GM18498 (cell line): ENCODE measurements around the gene ARF4.
"Not testable (repeated sequence)": the region's sequence is repeated elsewhere in the genome, so short reads cannot be mapped to it uniquely, and the experiment has no call there.

Source experiments
- ATAC-seq: cut with Tn5 transposase; IDR thresholded peaks from one replicate; pipeline ENCODE4 v1.9.1; 2021; ENCODE audit warnings: mild to moderate bottlenecking, moderate library complexity; ENCODE audit not compliant: unreplicated experiment

The ARF4 gene

GRCh38 chr3:57597127-57597923, at the start of gene ARF4:
Gene ARF4 (minus strand): TSS chr3:57597344. CDS start chr3:57597140, 204 bp downstream.
- ATAC-seq, result peak; percentile 94

DNA sequence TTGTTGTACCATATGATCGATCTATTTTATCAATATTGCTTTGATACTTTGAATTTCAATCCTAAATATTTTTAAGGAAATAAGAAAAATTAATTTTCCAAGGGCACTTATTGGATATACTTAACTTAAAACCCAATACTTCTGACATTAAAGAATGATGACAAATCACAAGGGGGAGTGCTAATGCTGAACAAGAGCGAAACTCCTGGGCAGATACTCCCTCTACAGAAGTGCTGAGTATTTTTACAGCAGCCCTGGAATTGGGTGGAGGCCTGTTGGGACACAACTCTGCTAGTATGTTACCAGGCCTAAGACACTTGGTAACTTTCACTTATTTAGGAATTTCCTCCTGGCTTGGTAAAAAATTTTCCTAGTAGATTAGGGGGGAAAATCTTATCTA, 49.6 kb upstream of the ARF4 start:
- no peak for ATAC-seq

- no peak for ATAC-seq
Measured at GRCh38 chr3:57644740-57645139, 47.6 kb upstream of the ARF4 start.

DNA sequence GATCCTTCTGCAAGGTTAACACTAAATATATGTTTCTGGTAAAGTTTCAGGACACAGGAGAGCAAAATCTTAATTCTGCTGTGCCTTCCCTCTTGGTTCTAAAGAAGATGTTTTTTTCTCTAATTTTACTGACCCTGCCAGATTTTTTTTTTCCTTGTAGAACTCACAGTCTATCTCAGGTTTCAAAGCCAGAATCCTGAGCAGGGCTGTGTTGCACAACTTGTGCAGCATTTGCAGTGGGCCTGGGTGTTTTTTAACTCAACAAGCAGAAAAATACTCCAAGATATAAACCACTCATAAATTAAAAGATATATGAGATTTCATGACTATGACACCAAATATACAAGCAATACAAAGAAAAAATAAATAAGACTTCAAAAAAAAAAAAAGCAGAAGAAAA, 40.2 kb upstream of the ARF4 start:
- ATAC-seq, result no peak

GRCh38 chr3:57634259-57634658, 37.1 kb upstream of the ARF4 start:
- ATAC-seq, result not testable (repeated sequence)

DNA sequence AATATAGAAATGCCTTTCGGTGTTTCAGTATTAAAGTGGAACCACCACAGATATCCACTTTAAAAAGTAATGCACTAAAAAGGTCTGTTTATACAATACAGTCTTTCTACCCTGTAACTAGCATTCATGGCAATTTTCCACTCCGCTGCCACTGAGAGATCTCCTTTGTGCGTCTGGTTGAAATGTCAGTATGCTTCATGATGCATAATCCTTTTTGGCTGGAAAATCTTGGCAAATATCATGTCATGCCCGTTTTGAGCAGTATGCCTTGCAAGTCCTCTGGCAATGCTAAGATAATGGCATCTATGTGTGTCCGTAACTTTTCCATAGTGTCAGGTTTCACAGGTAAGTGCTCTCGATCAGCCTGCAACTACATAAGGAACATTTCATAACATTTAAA, 30.8 kb upstream of the ARF4 start:
- ATAC-seq, result no peak

DNA sequence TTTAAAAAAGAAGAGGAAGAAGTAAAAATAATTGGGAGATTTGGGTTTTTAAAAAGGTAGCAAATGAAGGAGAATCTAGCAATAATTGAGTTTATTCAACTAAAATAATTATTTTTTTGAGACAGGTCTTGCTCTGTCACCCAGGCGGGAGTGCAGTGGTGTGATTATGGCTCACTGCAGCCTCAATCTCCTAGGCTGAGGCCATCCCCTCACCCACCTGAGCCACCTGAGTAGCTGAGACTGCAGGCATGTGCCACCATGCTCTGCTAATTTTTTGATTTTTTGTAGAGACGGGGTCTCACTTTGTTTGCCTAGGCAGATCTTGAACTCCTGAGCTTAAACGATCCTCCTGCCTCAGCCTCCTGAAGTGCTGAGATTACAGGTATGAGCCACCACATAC, 27.7 kb upstream of the ARF4 start:
- no peak for ATAC-seq

- ATAC-seq, result no peak
Measured at GRCh38 chr3:57622362-57622761, 25.2 kb upstream of the ARF4 start.

- ATAC-seq, result no peak
Measured at GRCh38 chr3:57617739-57618138, 20.6 kb upstream of the ARF4 start.

GRCh38 chr3:57616233-57616632, 19.1 kb upstream of the ARF4 start:
- no peak for ATAC-seq

DNA sequence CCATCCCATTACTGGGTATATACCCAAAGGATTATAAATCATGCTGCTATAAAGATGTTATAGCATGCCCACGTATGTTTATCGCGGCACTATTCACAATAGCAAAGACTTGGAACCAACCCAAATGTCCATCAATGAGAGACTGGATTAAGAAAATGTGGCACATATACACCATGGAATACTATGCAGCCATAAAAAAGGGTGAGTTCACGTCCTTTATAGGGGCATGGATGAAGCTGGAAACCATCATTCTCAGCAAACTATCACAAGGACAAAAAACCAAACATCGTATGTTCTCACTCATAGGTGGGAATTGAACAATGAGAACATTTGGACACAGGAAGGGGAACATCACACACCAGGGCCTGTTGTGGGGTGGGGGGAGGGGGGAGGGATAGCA, 14.7 kb upstream of the ARF4 start:
- ATAC-seq, result not testable (repeated sequence)

DNA sequence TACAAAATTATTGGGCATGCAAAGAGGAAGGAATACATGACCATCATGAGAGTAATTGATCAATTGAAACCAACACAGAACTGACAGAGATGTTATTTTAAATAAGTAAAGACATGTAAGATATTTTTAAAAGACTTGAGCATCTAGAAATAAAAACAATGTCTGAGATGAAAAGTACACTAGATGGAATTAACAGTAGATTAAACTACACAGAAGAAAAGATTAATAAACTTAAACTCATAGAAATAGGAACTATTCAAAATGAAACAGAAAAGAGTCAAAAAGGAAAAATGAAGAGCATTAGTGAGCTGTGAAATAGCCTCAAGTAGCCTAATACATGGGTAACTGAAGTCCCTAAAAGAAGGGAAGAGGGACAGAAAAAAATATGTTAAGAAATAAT, 8.5 kb upstream of the ARF4 start:
- ATAC-seq, result no peak

DNA sequence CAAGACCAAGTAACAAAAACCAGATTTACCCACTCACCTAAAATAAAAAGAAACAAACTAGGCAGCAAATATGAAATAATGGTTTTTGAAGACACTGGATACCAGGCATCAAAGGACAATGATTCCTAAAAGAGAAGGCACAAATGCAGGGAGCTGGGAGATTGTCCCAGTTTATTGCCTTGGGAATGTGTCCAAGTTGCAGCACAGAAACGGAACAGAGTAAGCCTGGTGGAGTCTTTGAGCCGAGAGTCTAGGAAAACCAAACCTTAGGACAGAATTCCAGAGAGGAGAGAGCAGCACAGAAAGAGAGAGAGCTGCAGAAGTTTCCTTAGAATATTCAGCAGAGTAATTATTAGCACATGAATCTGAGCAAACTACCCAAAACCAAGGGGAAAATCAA, 7.8 kb upstream of the ARF4 start:
- ATAC-seq, result no peak

- no peak for ATAC-seq
Measured at GRCh38 chr3:57600195-57600594, 3.1 kb upstream of the ARF4 start.

GRCh38 chr3:57598765-57599360, 1.7 kb upstream of the ARF4 start:
- ATAC-seq, result no peak

DNA sequence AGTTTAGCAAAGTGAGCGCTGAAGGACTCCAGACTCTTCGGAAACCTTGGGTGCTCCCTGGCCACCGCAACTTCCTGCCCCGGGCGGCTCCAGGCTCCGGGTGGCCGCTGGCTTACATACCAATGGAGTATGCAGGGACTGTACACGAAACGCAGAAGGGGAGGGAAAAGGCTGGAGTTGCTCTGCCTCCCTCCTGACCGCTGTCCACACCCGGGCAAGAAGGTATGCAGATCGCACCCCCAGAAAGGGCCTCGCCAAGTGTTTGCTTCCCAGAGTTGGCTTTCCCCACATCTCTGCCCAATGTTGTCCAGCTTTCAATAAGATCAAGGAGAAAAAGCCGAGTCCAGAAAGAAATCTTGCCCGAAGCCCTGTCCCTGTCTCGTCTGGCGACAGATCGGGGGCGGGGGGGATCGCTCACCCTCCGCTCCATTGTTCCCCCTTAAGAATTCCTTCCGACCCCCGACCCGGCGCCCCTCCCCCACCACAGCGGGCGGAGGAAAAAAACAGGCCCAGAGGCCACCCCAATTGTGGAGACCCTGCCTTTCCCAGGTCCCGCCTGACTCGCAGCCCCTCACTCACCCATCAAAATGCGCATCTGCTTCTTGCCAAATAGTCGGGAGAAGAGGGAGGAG, 533 bp downstream of the ARF4 start:
- no peak for ATAC-seq

DNA sequence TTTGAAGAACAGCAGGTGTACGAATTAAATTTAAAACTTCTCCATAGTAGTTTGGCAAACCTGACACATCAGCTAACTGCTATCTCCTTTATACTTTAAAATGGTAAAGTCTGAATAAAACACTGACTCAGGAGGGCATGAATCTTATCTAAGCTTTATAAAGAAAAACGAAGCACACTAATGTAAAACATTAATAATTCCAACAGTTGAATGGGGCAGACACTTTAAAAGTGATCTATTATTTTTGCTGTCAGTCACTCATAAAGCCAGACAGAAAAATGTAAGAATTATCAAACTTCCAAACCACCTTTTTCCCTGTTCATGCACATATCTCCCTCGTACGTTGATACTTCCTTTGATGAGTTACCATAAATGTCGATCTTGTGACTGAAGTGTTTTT, 2.6 kb downstream of the ARF4 start:
- no peak for ATAC-seq

DNA sequence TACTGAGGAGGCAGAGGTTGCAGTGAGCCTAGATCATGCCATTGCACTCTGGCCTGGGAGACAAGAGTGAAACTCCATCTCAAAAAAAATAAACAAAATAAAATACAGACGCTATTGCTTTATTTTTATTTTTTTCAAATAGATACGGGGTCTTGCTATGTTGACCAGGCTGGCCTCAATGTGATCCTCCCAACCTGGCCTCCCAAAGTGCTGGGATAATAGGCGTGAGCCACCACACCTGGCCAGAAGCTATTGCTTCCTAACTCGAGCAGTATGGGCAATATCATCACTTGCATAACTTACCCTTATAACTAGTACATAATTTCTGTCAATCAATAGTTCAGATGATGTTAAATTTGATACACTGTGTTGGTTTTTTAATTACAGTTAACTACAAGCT, 3.0 kb downstream of the ARF4 start:
- no peak for ATAC-seq

- ATAC-seq, result no peak
Measured at GRCh38 chr3:57592306-57592705, 4.8 kb downstream of the ARF4 start.

GRCh38 chr3:57587905-57588304, 9.2 kb downstream of the ARF4 start:
- no peak for ATAC-seq

DNA sequence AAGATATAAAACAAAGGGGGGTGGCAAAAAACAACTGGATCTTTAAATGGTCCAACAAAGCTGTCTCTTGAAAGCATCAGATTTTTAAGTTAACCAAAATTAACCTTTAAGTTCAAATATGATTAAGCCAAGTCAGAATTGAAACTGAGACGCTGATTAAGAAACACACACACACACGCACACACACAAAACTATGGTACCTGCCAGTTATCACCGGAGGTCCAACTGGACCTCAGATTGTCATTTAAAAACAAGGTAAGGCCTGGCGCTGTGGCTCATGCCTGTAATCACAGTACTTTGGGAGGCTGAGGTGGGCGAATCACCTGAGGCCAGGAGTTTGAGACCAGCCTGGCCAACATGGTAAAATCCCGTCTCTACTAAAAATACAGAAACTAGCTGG, 10.4 kb downstream of the ARF4 start:
- ATAC-seq, result no peak

DNA sequence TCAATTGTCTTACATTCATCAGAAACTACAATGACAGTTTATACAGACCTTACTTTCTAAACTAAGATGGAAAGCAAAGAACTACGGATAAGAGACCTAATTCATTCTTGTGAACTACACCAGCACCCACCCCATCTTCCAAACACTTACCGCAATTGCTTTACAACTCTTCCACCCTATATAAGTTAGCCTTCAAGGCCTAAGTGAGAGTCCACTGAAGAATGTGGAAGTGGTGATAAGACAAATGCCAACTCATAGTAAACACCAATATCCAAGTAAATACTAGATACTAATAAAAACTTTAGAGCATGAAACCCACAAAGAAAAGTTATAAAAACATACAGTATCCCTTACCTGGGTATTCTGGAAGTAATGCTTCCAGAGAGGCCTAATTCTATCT, 13.6 kb downstream of the ARF4 start:
- ATAC-seq, result no peak
